ENCODE data around the gene LRCH2.

Gene LRCH2

DNA sequence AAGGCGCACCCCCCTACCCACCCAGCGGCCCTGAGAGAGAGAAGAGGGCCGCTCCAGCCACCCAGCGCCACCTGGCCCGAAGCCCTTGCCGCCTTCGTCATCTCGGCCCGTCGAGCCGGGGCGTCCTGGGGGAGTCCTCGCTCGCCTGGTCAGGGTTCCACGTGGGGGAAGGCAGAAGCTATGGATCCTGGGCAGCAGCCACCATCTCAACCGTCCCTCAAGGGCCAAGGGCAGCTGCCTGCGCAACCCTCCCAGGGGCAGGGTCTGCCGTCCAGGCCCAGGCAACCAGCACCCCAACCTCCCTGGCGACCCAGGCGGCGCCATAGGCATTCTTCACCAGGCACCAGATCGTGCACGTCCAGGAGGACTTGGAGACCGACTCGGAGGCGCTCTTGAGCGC, 165.0 kb downstream of the LRCH2 start:
- FAIRE-seq (no peak), DNase-seq (ENCODE audit: insufficient read length, low spot score) (no peak)

DNA sequence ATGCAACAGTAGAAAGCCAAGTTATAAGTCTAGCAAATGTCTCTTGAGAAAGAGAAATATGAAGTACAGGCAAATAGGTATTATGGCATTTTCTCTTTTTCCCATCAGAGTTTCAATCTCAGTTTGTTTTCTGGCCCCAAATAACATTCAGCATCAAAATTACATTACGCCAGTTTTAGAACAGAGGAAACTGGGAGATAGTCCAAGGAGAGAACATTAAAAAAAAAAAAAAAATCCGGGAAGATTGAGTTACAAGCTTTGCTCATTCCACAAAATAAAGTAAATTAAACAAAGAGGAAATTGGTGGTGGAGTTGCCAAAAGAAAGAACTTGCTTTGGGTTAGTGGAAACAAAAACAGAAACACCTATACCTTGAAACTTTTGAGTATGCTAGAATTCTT, 166.1 kb downstream of the LRCH2 start:
- DNase-seq (ENCODE audit: insufficient read length, low spot score) (no peak), FAIRE-seq (no peak)

DNA sequence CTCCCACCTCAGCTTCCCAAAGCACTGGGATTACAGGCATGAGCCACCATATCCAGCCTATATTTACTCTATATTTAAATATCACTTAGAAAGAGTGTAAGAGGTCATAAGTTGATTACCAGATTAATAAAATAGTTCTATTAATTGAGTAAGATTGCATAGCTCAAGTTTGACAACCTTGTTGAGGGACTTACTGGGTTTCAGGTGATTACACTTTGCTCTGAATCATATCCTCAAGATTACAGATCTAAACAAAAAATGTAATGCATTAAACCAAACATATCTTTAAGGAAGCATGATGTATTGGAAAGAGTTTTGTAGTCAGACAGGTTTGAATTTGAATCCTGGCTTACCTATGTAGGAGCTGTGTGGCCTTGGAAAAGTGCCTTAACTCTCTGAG, 168.6 kb downstream of the LRCH2 start:
- no peak for DNase-seq (ENCODE audit: insufficient read length, low spot score)
- FAIRE-seq = no peak

Data from HTR-8/SVneo (cell line).